Stimulated activated naive CD8-positive, alpha-beta T cell treated with anti-CD3 and anti-CD28 coated beads, Interleukin-15, Interleukin-2, amounts not matched to agents 100 ng/mL and 50 ng/mL, for 24 hours (primary cell): Measurements from ENCODE around the gene ZNF415.

Source experiments
- H3K27ac Mint-ChIP-seq: one replicate; pipeline ENCODE4 v1.8.0; 2021; ENCODE audit warnings: mild to moderate bottlenecking, mixed read lengths
- H3K27me3 Mint-ChIP-seq: one replicate; pipeline ENCODE4 v1.8.0; 2021; ENCODE audit warnings: mixed read lengths
- H3K36me3 Mint-ChIP-seq: one replicate; pipeline ENCODE4 v1.8.0; 2021; ENCODE audit warnings: low read depth, mixed read lengths
- H3K4me1 Mint-ChIP-seq: one replicate; pipeline ENCODE4 v1.8.0; 2021; ENCODE audit warnings: low read depth, mixed read lengths
- H3K4me3 Mint-ChIP-seq: one replicate; pipeline ENCODE4 v1.8.0; 2021; ENCODE audit warnings: mild to moderate bottlenecking, mixed read lengths
- H3K9me3 Mint-ChIP-seq: one replicate; pipeline ENCODE4 v1.8.0; 2021; ENCODE audit warnings: mixed read lengths

ZNF415 gene

GRCh38 chr19:53092723-53093122 lies 40.0 kb downstream of the ZNF415 start:
- Mint-ChIP-seq H3K27me3 (no peaks in the 10 kb centered on the region), H3K9me3 (peaks cover 9% of the 10 kb centered on the region), H3K27ac (no peak overlapping the region), H3K4me3 (no peak overlapping the region), H3K36me3 (peaks cover 82% of the 10 kb centered on the region), H3K4me1 (peaks cover 6% of the 10 kb centered on the region)

GRCh38 chr19:53091413-53092254 lies 41.1 kb downstream of the ZNF415 start:
- H3K9me3 Mint-ChIP-seq: peaks cover 8% of the 10 kb centered on the region
- no peak overlapping the region for H3K27ac Mint-ChIP-seq
- no peak overlapping the region for H3K4me3 Mint-ChIP-seq
- peaks cover 84% of the 10 kb centered on the region for H3K36me3 Mint-ChIP-seq
- no peaks in the 10 kb centered on the region for H3K4me1 Mint-ChIP-seq
- no peaks in the 10 kb centered on the region for H3K27me3 Mint-ChIP-seq

GRCh38 chr19:53088091-53088490 lies 44.6 kb downstream of the ZNF415 start:
- no peaks in the 10 kb centered on the region for H3K27me3 Mint-ChIP-seq
- peak overlapping the region; percentile 1 for H3K27ac Mint-ChIP-seq
- no peaks in the 10 kb centered on the region for H3K4me1 Mint-ChIP-seq
- no peak overlapping the region for H3K4me3 Mint-ChIP-seq
- H3K36me3 Mint-ChIP-seq: peaks cover 93% of the 10 kb centered on the region
- peaks cover 16% of the 10 kb centered on the region for H3K9me3 Mint-ChIP-seq

- Mint-ChIP-seq H3K4me1 (no peaks in the 10 kb centered on the region), H3K4me3 (no peak overlapping the region), H3K36me3 (peaks cover 96% of the 10 kb centered on the region), H3K9me3 (peaks cover 18% of the 10 kb centered on the region), H3K27ac (no peak overlapping the region), H3K27me3 (no peaks in the 10 kb centered on the region)
These were observed 45.8 kb downstream of the ZNF415 start for GRCh38 chr19:53086949-53087348.

GRCh38 chr19:53085496-53085895 lies 47.2 kb downstream of the ZNF415 start:
- Mint-ChIP-seq H3K4me3 (no peak overlapping the region), H3K27ac (no peak overlapping the region), H3K4me1 (no peaks in the 10 kb centered on the region), H3K9me3 (peaks cover 30% of the 10 kb centered on the region), H3K36me3 (peaks cover 96% of the 10 kb centered on the region), H3K27me3 (no peaks in the 10 kb centered on the region)

- Mint-ChIP-seq H3K9me3 (peaks cover 42% of the 10 kb centered on the region), H3K36me3 (peaks cover 98% of the 10 kb centered on the region), H3K27ac (no peak overlapping the region), H3K27me3 (no peaks in the 10 kb centered on the region), H3K4me1 (no peaks in the 10 kb centered on the region), H3K4me3 (no peak overlapping the region)
These were observed 49.8 kb downstream of the ZNF415 start for GRCh38 chr19:53082929-53083328.

GRCh38 chr19:53079313-53079924 lies 53.3 kb downstream of the ZNF415 start:
- Mint-ChIP-seq H3K27me3 (no peaks in the 10 kb centered on the region), H3K27ac (no peak overlapping the region), H3K9me3 (peaks cover 58% of the 10 kb centered on the region), H3K4me1 (no peaks in the 10 kb centered on the region), H3K36me3 (peaks cover 100% of the 10 kb centered on the region), H3K4me3 (no peak overlapping the region)

- Mint-ChIP-seq H3K9me3 (peaks cover 62% of the 10 kb centered on the region), H3K36me3 (peaks cover 100% of the 10 kb centered on the region), H3K27me3 (no peaks in the 10 kb centered on the region), H3K4me3 (no peak overlapping the region), H3K4me1 (no peaks in the 10 kb centered on the region), H3K27ac (no peak overlapping the region)
These were observed 54.0 kb downstream of the ZNF415 start for GRCh38 chr19:53078668-53079067.

GRCh38 chr19:53076984-53077383 lies 55.7 kb downstream of the ZNF415 start:
- H3K4me1 Mint-ChIP-seq: no peaks in the 10 kb centered on the region
- no peaks in the 10 kb centered on the region for H3K27me3 Mint-ChIP-seq
- H3K4me3 Mint-ChIP-seq: no peak overlapping the region
- peaks cover 100% of the 10 kb centered on the region for H3K36me3 Mint-ChIP-seq
- H3K9me3 Mint-ChIP-seq: peaks cover 62% of the 10 kb centered on the region
- H3K27ac Mint-ChIP-seq: no peak overlapping the region

- peaks cover 75% of the 10 kb centered on the region for H3K36me3 Mint-ChIP-seq
These were observed 63.9 kb downstream of the ZNF415 start for GRCh38 chr19:53068834-53069233.

GRCh38 chr19:53068199-53068598 lies 64.5 kb downstream of the ZNF415 start:
- Mint-ChIP-seq H3K4me3 (no peak overlapping the region), H3K9me3 (peaks cover 47% of the 10 kb centered on the region), H3K4me1 (no peaks in the 10 kb centered on the region), H3K36me3 (peaks cover 68% of the 10 kb centered on the region), H3K27me3 (no peaks in the 10 kb centered on the region), H3K27ac (no peak overlapping the region)

More at GRCh38 chr19:53068834-53069233, 63.9 kb downstream of the ZNF415 start:
- H3K27ac Mint-ChIP-seq: no peak overlapping the region
- no peak overlapping the region for H3K4me3 Mint-ChIP-seq
- H3K9me3 Mint-ChIP-seq: peaks cover 45% of the 10 kb centered on the region
- H3K4me1 Mint-ChIP-seq: no peaks in the 10 kb centered on the region
- no peaks in the 10 kb centered on the region for H3K27me3 Mint-ChIP-seq

- Mint-ChIP-seq H3K27me3 (peaks cover 8% of the 10 kb centered on the region), H3K36me3 (peaks cover 36% of the 10 kb centered on the region), H3K4me3 (no peak overlapping the region), H3K27ac (no peak overlapping the region), H3K4me1 (no peaks in the 10 kb centered on the region), H3K9me3 (peaks cover 36% of the 10 kb centered on the region)
These were observed 74.7 kb downstream of the ZNF415 start for GRCh38 chr19:53057904-53058580.
